Right renal pelvis (tissue), 4 donors: ENCODE data around the gene HNRNPH1. TPM values are rescaled to one million over a fixed set of nuclear protein-coding genes. Genes with fewer than 3 reads are reported as not detected.
"Not testable (repeated sequence)": the region's sequence is repeated elsewhere in the genome, so short reads cannot be mapped to it uniquely, and the experiment has no call there.

ENCODE experiments used
- DNase-seq, 4 donors: peaks; one replicate each; pipeline ENCODE4 v3.0.0-alpha.2; 2013; ENCODE audit warnings: low read depth in 4 of 4, low spot score in 3 of 4, missing footprints in 1 of 4
- polyA plus RNA-seq, 4 donors: library from polyadenylated mRNA; unstranded; fragments of 120-200 nt; gene quantifications; one replicate each; pipeline ENCODE4 v1.2.1, GENCODE V29; 2013; ENCODE audit not compliant: insufficient read length in 4 of 4

The HNRNPH1 gene
- polyA plus RNA-seq: 1,000 to 10,000 TPM in 2 of 4 donors, 100 to 1,000 TPM in 2; 884 to 1,263 (median 1,004) TPM

GRCh38 chr5:179623003-179623905, at the start of gene HNRNPH1:
Gene HNRNPH1, minus strand, starts transcription at chr5:179623671. Its CDS starts 538 bp downstream, at chr5:179623133.
- peak; percentile 97 to 99 (median 99) for DNase-seq

GRCh38 chr5:179668391-179668790, 44.9 kb upstream of the HNRNPH1 start:
- DNase-seq: peak in 1 of 4 donors; percentile 36

GRCh38 chr5:179661647-179662046, 38.2 kb upstream of the HNRNPH1 start:
- not testable (repeated sequence) for DNase-seq

GRCh38 chr5:179658179-179658856, 34.8 kb upstream of the HNRNPH1 start:
- DNase-seq: not testable (repeated sequence)

GRCh38 chr5:179657302-179658178, 34.1 kb upstream of the HNRNPH1 start:
- not testable (repeated sequence) for DNase-seq

GRCh38 chr5:179653135-179653534, 29.7 kb upstream of the HNRNPH1 start:
- DNase-seq: not testable (repeated sequence)

- DNase-seq: not testable (repeated sequence)
Measured at GRCh38 chr5:179650245-179650644, 26.8 kb upstream of the HNRNPH1 start.

GRCh38 chr5:179649166-179649703, 25.8 kb upstream of the HNRNPH1 start:
- DNase-seq: not testable (repeated sequence)

GRCh38 chr5:179648410-179648809, 24.9 kb upstream of the HNRNPH1 start:
- DNase-seq: no peak

GRCh38 chr5:179644766-179645165, 21.3 kb upstream of the HNRNPH1 start:
- not testable (repeated sequence) for DNase-seq

GRCh38 chr5:179643141-179643920, 19.9 kb upstream of the HNRNPH1 start:
- DNase-seq: not testable (repeated sequence)

- DNase-seq: not testable (repeated sequence)
Measured at GRCh38 chr5:179642626-179643025, 19.2 kb upstream of the HNRNPH1 start.

- not testable (repeated sequence) for DNase-seq
Measured at GRCh38 chr5:179641745-179642144, 18.3 kb upstream of the HNRNPH1 start.

GRCh38 chr5:179639296-179639695, 15.8 kb upstream of the HNRNPH1 start:
- not testable (repeated sequence) for DNase-seq

GRCh38 chr5:179634370-179635172, 11.1 kb upstream of the HNRNPH1 start:
- not testable (repeated sequence) for DNase-seq

GRCh38 chr5:179633501-179634369, 10.3 kb upstream of the HNRNPH1 start:
- DNase-seq: not testable (repeated sequence)

- no peak for DNase-seq
Measured at GRCh38 chr5:179624841-179625271, 1.4 kb upstream of the HNRNPH1 start.
